ENCODE data around the gene MBD6.

DNA sequence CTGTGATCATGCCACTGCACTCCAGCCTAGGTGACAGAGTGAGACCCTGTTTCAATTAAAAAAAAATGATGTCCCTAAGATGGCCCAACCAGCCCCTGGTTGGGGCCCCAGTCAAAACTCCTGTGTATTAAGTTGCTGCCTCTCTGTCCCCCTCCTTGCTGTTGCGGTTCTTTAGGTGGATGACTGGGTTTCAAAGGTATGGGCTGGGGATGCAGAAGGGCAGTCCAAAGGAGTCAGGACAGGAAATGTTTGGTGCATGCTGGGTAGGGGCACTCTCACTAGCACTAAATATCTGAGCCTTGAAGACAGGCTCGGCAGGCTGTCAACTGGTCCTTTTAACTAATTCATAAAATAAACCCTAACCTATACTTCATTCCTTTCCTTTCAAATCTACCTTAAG is 56.4 kb downstream of the MBD6 start:
- TF ChIP-seq EZH2phosphoT487 (IDR thresholded peaks at IDR 0.05; ENCODE audit: insufficient read depth, low read depth) (no peak), EZH2 (IDR thresholded peaks at IDR 0.05; ENCODE audit: insufficient read depth, poor library complexity, severe bottlenecking) (no peak)
